Renal cortex interstitium (tissue), 11 donors: ENCODE data around the gene UNK. TPM values are rescaled to one million over a fixed set of nuclear protein-coding genes. Genes with fewer than 3 reads are reported as not detected.

Source experiments
- DNase-seq, 11 donors: peaks; one replicate each; pipeline ENCODE4 v3.0.0-alpha.2; 2013; ENCODE audit warnings: low read depth in 9 of 11, low spot score in 4 of 11; ENCODE audit errors: extremely low read depth in 1 of 11
- polyA plus RNA-seq, 3 donors: library from polyadenylated mRNA; unstranded; fragments of 120-200 nt; gene quantifications; one replicate each; pipeline ENCODE4 v1.2.1, GENCODE V29; 2013; ENCODE audit not compliant: insufficient read length in 3 of 3

Gene UNK
- polyA plus RNA-seq, 3 donors = 34.1 to 52.2 (median 42.4) TPM

GRCh38 chr17:75812096-75813013, 27.7 kb downstream of the UNK start:
- no peak for DNase-seq

DNA sequence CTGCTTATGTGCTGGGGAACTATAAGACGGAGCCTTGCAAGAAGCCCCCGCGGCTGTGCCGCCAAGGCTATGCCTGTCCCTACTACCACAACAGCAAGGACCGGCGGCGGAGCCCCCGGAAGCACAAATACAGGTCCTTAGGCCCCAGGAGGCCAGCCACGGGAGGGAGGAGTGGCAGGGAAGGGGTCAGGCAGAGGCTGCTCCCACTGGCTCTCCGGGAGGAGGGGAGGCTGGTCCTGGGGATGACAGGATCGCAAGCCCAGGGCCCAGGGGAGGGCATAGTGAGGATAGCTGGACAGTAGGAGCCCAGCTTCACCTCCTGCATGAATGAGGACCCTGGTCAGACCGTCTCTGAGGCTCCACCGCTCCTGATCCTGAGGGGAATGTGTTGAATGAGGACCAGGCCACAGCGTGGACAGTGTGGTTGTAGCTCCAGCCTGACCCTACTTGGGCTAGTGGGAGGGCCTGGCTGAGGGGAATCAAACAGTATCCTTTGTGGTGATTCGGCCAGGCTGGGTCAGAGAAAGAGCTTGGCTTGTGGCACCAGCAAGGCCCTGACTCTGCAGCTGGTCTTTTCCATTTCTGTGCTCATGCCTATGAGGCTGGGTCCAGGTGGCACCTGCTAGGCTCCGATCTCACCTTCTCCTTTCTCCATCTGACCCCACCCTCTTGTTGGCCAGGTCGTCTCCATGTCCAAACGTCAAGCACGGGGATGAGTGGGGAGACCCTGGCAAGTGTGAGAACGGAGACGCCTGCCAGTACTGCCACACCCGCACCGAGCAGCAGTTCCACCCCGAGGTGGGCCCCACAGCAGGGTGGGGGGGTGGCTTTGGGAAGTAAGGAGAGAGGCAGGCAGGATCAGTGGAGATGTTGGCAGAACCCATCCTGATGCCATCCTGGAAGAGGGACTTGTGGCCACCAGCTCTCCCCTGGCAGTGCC, 28.7 kb downstream of the UNK start:
- no peak for DNase-seq

GRCh38 chr17:75814021-75814395, 29.4 kb downstream of the UNK start:
- DNase-seq = no peak

- no peak for DNase-seq
Measured at GRCh38 chr17:75814900-75815373, 30.3 kb downstream of the UNK start.

GRCh38 chr17:75815399-75815798, 30.8 kb downstream of the UNK start:
- no peak for DNase-seq

- no peak for DNase-seq
Measured at GRCh38 chr17:75816693-75817092, 32.1 kb downstream of the UNK start.

GRCh38 chr17:75817571-75817970, 33.0 kb downstream of the UNK start:
- DNase-seq = no peak

DNA sequence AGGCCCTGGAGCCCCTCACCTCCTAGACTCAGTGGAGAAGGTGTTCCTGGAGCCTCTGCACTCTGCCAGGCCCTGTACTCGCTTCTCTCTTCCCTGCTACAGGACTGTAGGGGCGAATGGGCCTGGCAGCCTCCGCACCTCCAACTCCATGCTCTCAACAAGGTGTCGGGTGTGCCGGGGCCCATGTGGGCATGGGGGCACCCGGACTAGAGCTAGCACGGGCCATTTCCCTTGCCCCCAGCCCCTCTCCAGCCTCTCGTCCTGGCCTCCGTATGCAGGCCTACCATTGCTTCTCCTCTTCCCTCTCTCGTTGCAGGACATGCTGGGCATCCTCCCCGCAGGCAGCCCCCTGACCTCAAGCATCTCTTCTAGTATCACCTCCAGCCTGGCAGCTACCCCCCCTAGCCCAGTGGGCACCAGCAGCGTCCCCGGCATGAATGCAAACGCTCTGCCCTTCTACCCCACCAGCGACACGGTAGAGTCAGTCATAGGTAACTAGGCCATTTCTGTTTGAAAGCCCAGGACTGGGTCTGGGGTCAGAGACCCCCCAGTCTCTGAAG, 33.8 kb downstream of the UNK start:
- no peak for DNase-seq

- no peak for DNase-seq
Measured at GRCh38 chr17:75819116-75819515, 34.5 kb downstream of the UNK start.

- DNase-seq = no peak
Measured at GRCh38 chr17:75819678-75820077, 35.1 kb downstream of the UNK start.

- DNase-seq = no peak
Measured at GRCh38 chr17:75820094-75821080, 35.8 kb downstream of the UNK start.

DNA sequence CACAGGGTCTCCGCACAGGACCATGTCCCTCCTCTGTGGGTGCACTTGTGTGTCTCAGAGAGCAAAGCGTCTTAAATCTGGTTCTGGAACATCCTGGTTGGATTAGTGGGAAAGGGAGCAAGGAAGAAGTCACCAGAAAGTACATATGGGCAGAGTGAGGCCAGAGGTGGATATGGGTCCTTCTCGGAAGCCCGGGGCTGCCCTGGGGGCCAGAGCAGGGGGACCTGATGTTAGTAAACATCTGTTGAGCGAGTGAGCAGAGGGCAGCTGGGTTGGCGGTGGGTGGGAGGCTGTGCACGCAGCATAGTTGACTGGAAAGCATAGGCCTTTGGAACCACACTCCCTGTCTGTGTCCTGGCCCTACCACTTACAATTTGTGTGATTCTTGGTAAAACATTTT, 36.9 kb downstream of the UNK start:
- no peak for DNase-seq

DNA sequence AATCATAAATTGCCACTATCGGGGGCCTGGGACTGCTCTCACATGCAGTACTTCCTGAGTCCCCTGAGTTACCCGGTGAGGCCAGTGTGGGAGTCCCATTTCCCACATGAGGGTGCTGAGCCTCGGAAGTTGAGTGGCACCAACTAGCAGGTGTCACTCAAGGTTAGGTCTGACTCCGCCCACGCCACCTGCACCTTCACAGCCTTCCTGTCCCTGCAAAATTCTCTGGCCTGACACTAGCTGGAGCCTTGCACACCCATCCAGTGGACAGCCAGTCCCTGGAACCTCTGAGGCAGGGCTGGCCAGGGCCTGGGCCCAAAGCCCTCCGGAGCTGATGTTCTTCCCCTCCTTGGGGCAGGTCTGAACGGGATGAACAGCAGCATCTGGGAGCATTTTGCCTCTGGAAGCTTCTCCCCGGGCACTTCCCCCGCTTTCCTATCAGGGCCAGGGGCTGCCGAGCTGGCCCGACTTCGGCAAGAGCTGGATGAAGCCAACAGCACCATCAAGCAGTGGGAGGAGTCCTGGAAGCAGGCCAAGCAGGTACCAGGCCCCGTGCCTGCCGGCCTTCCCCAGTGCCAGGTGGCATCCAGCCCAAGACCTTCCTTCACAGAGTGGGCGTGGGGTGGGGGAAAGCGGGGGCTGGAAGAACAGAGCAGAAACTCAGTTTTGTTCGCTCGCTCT, 37.7 kb downstream of the UNK start:
- no peak for DNase-seq

GRCh38 chr17:75822800-75823166, 38.2 kb downstream of the UNK start:
- no peak for DNase-seq

- DNase-seq = no peak
Measured at GRCh38 chr17:75823257-75824041, 38.8 kb downstream of the UNK start.

- no peak for DNase-seq
Measured at GRCh38 chr17:75824050-75824552, 39.5 kb downstream of the UNK start.

DNA sequence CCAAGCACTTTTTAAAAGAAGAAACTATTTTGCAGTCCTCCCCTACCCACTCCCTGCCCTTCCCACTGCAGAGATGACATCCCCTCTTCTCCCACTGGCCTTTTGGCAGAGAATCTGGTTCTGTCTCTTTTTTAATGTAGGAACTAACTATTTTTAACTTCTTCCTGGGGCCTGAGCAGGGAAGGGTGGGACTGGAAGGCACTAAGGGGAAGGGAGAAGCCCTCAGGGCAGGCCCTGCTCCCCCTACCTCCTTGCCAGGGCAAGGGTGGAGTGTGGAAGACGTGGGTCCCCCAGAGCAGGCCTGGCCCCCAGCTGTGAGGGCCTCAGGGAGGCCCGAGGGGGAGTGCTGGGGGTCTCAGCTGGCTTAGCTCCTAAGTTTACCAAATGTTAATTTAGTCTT, 40.1 kb downstream of the UNK start:
- DNase-seq = no peak
